Neural progenitor cell (in vitro differentiated cells): Measurements from ENCODE around the gene ENO3.

Experiments
- CTCF ChIP-seq: fragments of 200-600 bp; sonication (generic); IDR thresholded peaks from 2 replicates; pipeline ENCODE4 v1.5.1; 2017; ENCODE audit warnings: antibody characterized with exemption, mild to moderate bottlenecking
- EZH2 ChIP-seq: fragments of 200-600 bp; sonication (generic); IDR thresholded peaks from 2 replicates; pipeline ENCODE4 v1.6.1; 2017; ENCODE audit warnings: antibody characterized with exemption, mild to moderate bottlenecking, moderate library complexity
- EZH2phosphoT487 ChIP-seq: fragments of 200-600 bp; sonication (generic); IDR thresholded peaks from 2 replicates; pipeline ENCODE4 v1.6.1; 2017; ENCODE audit warnings: antibody characterized with exemption

GRCh38 chr17:4903051-4903818 is 47.7 kb upstream of the ENO3 start, which contains the start of gene CHRNE:
- TF ChIP-seq CTCF (peak; percentile 75), EZH2 (no peak), EZH2phosphoT487 (no peak)
